HG02981 (cell line): ENCODE data around the gene RPL41.
"Not testable (repeated sequence)": the region's sequence is repeated elsewhere in the genome, so short reads cannot be mapped to it uniquely, and the experiment has no call there.

ENCODE experiments used
- ATAC-seq: cut with Tn5 transposase; IDR thresholded peaks from one replicate; pipeline ENCODE4 v1.9.1; 2021; ENCODE audit warnings: mild to moderate bottlenecking, moderate library complexity; ENCODE audit not compliant: unreplicated experiment

RPL41 gene

GRCh38 chr12:56153678-56154065, 37.2 kb downstream of the RPL41 start:
- no peak for ATAC-seq

- no peak for ATAC-seq
Observed at GRCh38 chr12:56154246-56154771, 37.9 kb downstream of the RPL41 start.

- no peak for ATAC-seq
Observed at GRCh38 chr12:56154818-56155217, 38.4 kb downstream of the RPL41 start.

GRCh38 chr12:56155256-56155845, 38.9 kb downstream of the RPL41 start:
- no peak for ATAC-seq

GRCh38 chr12:56156464-56157200, 40.2 kb downstream of the RPL41 start:
- ATAC-seq: not testable (repeated sequence)

GRCh38 chr12:56157201-56158028, 41.0 kb downstream of the RPL41 start:
- peak; percentile 36 for ATAC-seq

- ATAC-seq: peak; percentile 82
Observed at GRCh38 chr12:56158029-56158925, 41.8 kb downstream of the RPL41 start, which contains the start of gene MYL6. Gene MYL6, plus strand, starts transcription at chr12:56158359. Its CDS starts 43 bp downstream, at chr12:56158402.

GRCh38 chr12:56158926-56159461, 42.6 kb downstream of the RPL41 start:
- ATAC-seq: no peak

- no peak for ATAC-seq
Observed at GRCh38 chr12:56159482-56160192, 43.2 kb downstream of the RPL41 start.

- ATAC-seq: no peak
Observed at GRCh38 chr12:56160193-56160763, 43.8 kb downstream of the RPL41 start.

GRCh38 chr12:56160894-56161689, 44.7 kb downstream of the RPL41 start:
- ATAC-seq: no peak

GRCh38 chr12:56161690-56162351, 45.4 kb downstream of the RPL41 start:
- no peak for ATAC-seq

- no peak for ATAC-seq
Observed at GRCh38 chr12:56162468-56163290, 46.2 kb downstream of the RPL41 start.

- ATAC-seq: no peak
Observed at GRCh38 chr12:56163533-56164344, 47.3 kb downstream of the RPL41 start.

- ATAC-seq: no peak
Observed at GRCh38 chr12:56164345-56164729, 47.9 kb downstream of the RPL41 start.

- no peak for ATAC-seq
Observed at GRCh38 chr12:56165369-56165768, 48.9 kb downstream of the RPL41 start.
